ENCODE results near the gene NXPE4.
"Not testable (repeated sequence)": the region's sequence is repeated elsewhere in the genome, so short reads cannot be mapped to it uniquely, and the experiment has no call there.

The NXPE4 gene

GRCh38 chr11:114595571-114595970 lies at the start of gene NXPE4:
NXPE4 (minus strand) TSS chr11:114595786; CDS start chr11:114594759, 1,027 bp downstream.
- DNase-seq = no peak

- not testable (repeated sequence) for DNase-seq
Measured at GRCh38 chr11:114639440-114639839, 43.9 kb upstream of the NXPE4 start.

GRCh38 chr11:114631445-114631965 lies 35.9 kb upstream of the NXPE4 start:
- peak; percentile 10 for DNase-seq

GRCh38 chr11:114625294-114625693 lies 29.7 kb upstream of the NXPE4 start:
- no peak for DNase-seq

GRCh38 chr11:114624455-114625207 lies 29.0 kb upstream of the NXPE4 start:
- DNase-seq = no peak

GRCh38 chr11:114623720-114624119 lies 28.1 kb upstream of the NXPE4 start:
- DNase-seq = no peak

- DNase-seq = no peak
Measured at GRCh38 chr11:114622858-114623257, 27.3 kb upstream of the NXPE4 start.

- DNase-seq = no peak
Measured at GRCh38 chr11:114621950-114622809, 26.6 kb upstream of the NXPE4 start.

- DNase-seq = no peak
Measured at GRCh38 chr11:114621072-114621471, 25.5 kb upstream of the NXPE4 start.

- no peak for DNase-seq
Measured at GRCh38 chr11:114619659-114620173, 24.1 kb upstream of the NXPE4 start.

GRCh38 chr11:114618139-114618538 lies 22.6 kb upstream of the NXPE4 start:
- DNase-seq = no peak

- DNase-seq = no peak
Measured at GRCh38 chr11:114617157-114618124, 21.9 kb upstream of the NXPE4 start.

GRCh38 chr11:114616516-114616915 lies 20.9 kb upstream of the NXPE4 start:
- no peak for DNase-seq

GRCh38 chr11:114615448-114616361 lies 20.1 kb upstream of the NXPE4 start:
- no peak for DNase-seq

- DNase-seq = no peak
Measured at GRCh38 chr11:114614127-114614720, 18.6 kb upstream of the NXPE4 start.

- DNase-seq = not testable (repeated sequence)
Measured at GRCh38 chr11:114613094-114613493, 17.5 kb upstream of the NXPE4 start.

GRCh38 chr11:114612686-114613085 lies 17.1 kb upstream of the NXPE4 start:
- DNase-seq = no peak

GRCh38 chr11:114612199-114612598 lies 16.6 kb upstream of the NXPE4 start:
- DNase-seq = not testable (repeated sequence)

GRCh38 chr11:114610984-114611944 lies 15.7 kb upstream of the NXPE4 start:
- no peak for DNase-seq

Data from eye (tissue), 1 donor.